ENCODE measurements around the gene IREB2.

GRCh38 chr15:78542647-78543046, 104.6 kb downstream of the IREB2 start:
- TF ChIP-seq TAF1 (IDR thresholded peaks at IDR 0.05; ENCODE audit: borderline replicate concordance, insufficient read depth, low read length), result no peak
- TF ChIP-seq POLR2AphosphoS5 (IDR thresholded peaks at IDR 0.05; ENCODE audit: low read depth, low read length), result no peak
- TF ChIP-seq SIN3A (IDR thresholded peaks at IDR 0.05; ENCODE audit: borderline replicate concordance, insufficient read depth, low read length), result no peak
- TF ChIP-seq FOXP2 (optimal IDR thresholded peaks at IDR 0.05; ENCODE audit: borderline replicate concordance, extremely low read depth, extremely low read length, insufficient read depth), result no peak
- TF ChIP-seq REST (IDR thresholded peaks at IDR 0.05; ENCODE audit: insufficient read depth in 1 of 2, low read depth in 2 of 2, low read length in 2 of 2), result no peak
